ENCODE results near the gene OPTN.
"Not testable (repeated sequence)": the region's sequence is repeated elsewhere in the genome, so short reads cannot be mapped to it uniquely, and the experiment has no call there.

The OPTN gene

GRCh38 chr10:13146379-13146778 lies 46.4 kb downstream of the OPTN start:
- Histone ChIP-seq H3K4me3 (ENCODE audit: low read depth, low read length, poor library complexity, severe bottlenecking) (no peak overlapping the region), H3K4me2 (ENCODE audit: low read length) (no peak overlapping the region), H3K79me2 (ENCODE audit: insufficient read depth, low read length) (no peaks in the 10 kb centered on the region), H3K9me2 (ENCODE audit: low read depth, low read length) (no peaks in the 10 kb centered on the region), H3K4me1 (ENCODE audit: insufficient read depth, low read length, severe bottlenecking) (no peaks in the 10 kb centered on the region), H3K9me3 (ENCODE audit: low read length) (no peaks in the 10 kb centered on the region), H3K36me3 (ENCODE audit: insufficient read depth, low read length) (no peaks in the 10 kb centered on the region), H2AFZ (ENCODE audit: low read length) (no peak overlapping the region), H3K27ac (ENCODE audit: low read depth, low read length, poor library complexity, severe bottlenecking) (no peak overlapping the region), H3F3A (ENCODE audit: insufficient read depth, low read length) (no peaks in the 10 kb centered on the region), H3K27me3 (ENCODE audit: insufficient read depth, low read length) (no peaks in the 10 kb centered on the region; the same call in 1 of the 2 replicates), H3K9ac (ENCODE audit: low read length) (no peak overlapping the region), H4K20me1 (ENCODE audit: insufficient read depth, low read length) (no peaks in the 10 kb centered on the region)
- TF ChIP-seq EZH2 (IDR thresholded peaks at IDR 0.05; ENCODE audit: borderline replicate concordance, low read length) (no peak), CTCF (IDR thresholded peaks at IDR 0.05; ENCODE audit: low read length) (no peak)

GRCh38 chr10:13147161-13147560 lies 47.2 kb downstream of the OPTN start:
- Histone ChIP-seq H3K9me3 (ENCODE audit: low read length) (no peaks in the 10 kb centered on the region), H3K27ac (ENCODE audit: low read depth, low read length, poor library complexity, severe bottlenecking) (no peak overlapping the region), H3K9me2 (ENCODE audit: low read depth, low read length) (no peaks in the 10 kb centered on the region), H3K4me1 (ENCODE audit: insufficient read depth, low read length, severe bottlenecking) (no peaks in the 10 kb centered on the region), H3K27me3 (ENCODE audit: insufficient read depth, low read length) (no peaks in the 10 kb centered on the region; the same call in 1 of the 2 replicates), H3K4me2 (ENCODE audit: low read length) (no peak overlapping the region), H3K9ac (ENCODE audit: low read length) (no peak overlapping the region), H4K20me1 (ENCODE audit: insufficient read depth, low read length) (no peaks in the 10 kb centered on the region), H3F3A (ENCODE audit: insufficient read depth, low read length) (no peaks in the 10 kb centered on the region), H3K79me2 (ENCODE audit: insufficient read depth, low read length) (no peaks in the 10 kb centered on the region), H3K36me3 (ENCODE audit: insufficient read depth, low read length) (no peaks in the 10 kb centered on the region), H2AFZ (ENCODE audit: low read length) (no peak overlapping the region), H3K4me3 (ENCODE audit: low read depth, low read length, poor library complexity, severe bottlenecking) (no peak overlapping the region)
- TF ChIP-seq EZH2 (IDR thresholded peaks at IDR 0.05; ENCODE audit: borderline replicate concordance, low read length), result no peak
- no peak for TF ChIP-seq CTCF (IDR thresholded peaks at IDR 0.05; ENCODE audit: low read length)

- Histone ChIP-seq H3K79me2 (ENCODE audit: insufficient read depth, low read length) (no peaks in the 10 kb centered on the region), H3K9ac (ENCODE audit: low read length) (no peak overlapping the region), H3K36me3 (ENCODE audit: insufficient read depth, low read length) (no peaks in the 10 kb centered on the region), H3K27ac (ENCODE audit: low read depth, low read length, poor library complexity, severe bottlenecking) (no peak overlapping the region), H3K9me3 (ENCODE audit: low read length) (no peaks in the 10 kb centered on the region), H3F3A (ENCODE audit: insufficient read depth, low read length) (no peaks in the 10 kb centered on the region), H3K4me1 (ENCODE audit: insufficient read depth, low read length, severe bottlenecking) (no peaks in the 10 kb centered on the region), H4K20me1 (ENCODE audit: insufficient read depth, low read length) (no peaks in the 10 kb centered on the region), H3K9me2 (ENCODE audit: low read depth, low read length) (no peaks in the 10 kb centered on the region), H3K4me2 (ENCODE audit: low read length) (no peak overlapping the region), H2AFZ (ENCODE audit: low read length) (no peak overlapping the region), H3K27me3 (ENCODE audit: insufficient read depth, low read length) (no peaks in the 10 kb centered on the region), H3K4me3 (ENCODE audit: low read depth, low read length, poor library complexity, severe bottlenecking) (no peak overlapping the region)
- no peak for TF ChIP-seq EZH2 (IDR thresholded peaks at IDR 0.05; ENCODE audit: borderline replicate concordance, low read length)
- no peak for TF ChIP-seq CTCF (IDR thresholded peaks at IDR 0.05; ENCODE audit: low read length)
Observed at GRCh38 chr10:13152296-13152695, 52.3 kb downstream of the OPTN start.

GRCh38 chr10:13155860-13156259 lies 55.9 kb downstream of the OPTN start:
- H3K4me1 ChIP-seq (ENCODE audit: insufficient read depth, low read length, severe bottlenecking); H3K79me2 ChIP-seq (ENCODE audit: insufficient read depth, low read length); H3K27ac ChIP-seq (ENCODE audit: low read depth, low read length, poor library complexity, severe bottlenecking); H3K4me3 ChIP-seq (ENCODE audit: low read depth, low read length, poor library complexity, severe bottlenecking); H3K9me3 ChIP-seq (ENCODE audit: low read length); H3K4me2 ChIP-seq (ENCODE audit: low read length); H2AFZ ChIP-seq (ENCODE audit: low read length); H3K36me3 ChIP-seq (ENCODE audit: insufficient read depth, low read length); H3K27me3 ChIP-seq (ENCODE audit: insufficient read depth, low read length); H3K9me2 ChIP-seq (ENCODE audit: low read depth, low read length); H3F3A ChIP-seq (ENCODE audit: insufficient read depth, low read length); H3K9ac ChIP-seq (ENCODE audit: low read length); H4K20me1 ChIP-seq (ENCODE audit: insufficient read depth, low read length): not testable (repeated sequence)

Measured in OCI-LY1 (cell line).